NCI-H2107 treated with DMSO at 0.1 percent for 48 hours (cell line): Measurements from ENCODE around the gene DENND1A.

Source experiments
- DNase-seq: peaks from one replicate; lab custom pipeline; 2025; ENCODE audit not compliant: unreplicated experiment; lab: John Stamatoyannopoulos, UW

Gene DENND1A

DNA sequence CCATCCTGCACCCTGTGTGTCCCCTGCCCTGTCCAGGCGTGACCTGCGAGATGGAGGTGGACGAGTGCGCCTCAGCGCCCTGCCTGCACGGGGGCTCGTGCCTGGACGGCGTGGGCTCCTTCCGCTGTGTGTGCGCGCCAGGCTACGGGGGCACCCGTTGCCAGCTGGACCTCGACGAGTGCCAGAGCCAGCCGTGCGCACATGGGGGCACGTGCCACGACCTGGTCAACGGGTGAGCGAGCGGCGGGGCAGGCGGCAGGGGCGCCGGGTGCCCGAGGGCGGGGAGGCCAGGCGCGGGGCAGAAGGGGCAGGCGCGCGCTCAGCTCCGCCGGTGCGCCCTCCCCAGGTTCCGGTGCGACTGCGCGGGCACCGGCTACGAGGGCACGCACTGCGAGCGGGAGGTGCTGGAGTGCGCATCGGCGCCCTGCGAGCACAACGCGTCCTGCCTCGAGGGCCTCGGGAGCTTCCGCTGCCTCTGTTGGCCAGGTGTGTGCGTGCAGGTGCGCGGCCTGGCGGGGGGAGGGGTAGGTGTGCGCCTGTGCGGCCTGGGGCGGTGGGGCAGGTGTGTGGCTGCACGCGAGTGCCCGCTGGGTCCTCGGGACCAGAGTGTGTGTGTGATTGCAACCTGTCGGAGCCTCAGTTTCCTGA, 563.9 kb downstream of the DENND1A start:
- no peak for DNase-seq

- DNase-seq: no peak
Measured at GRCh38 chr9:123365287-123365880, 564.5 kb downstream of the DENND1A start.

- no peak for DNase-seq
Measured at GRCh38 chr9:123364241-123364824, 565.6 kb downstream of the DENND1A start.

- DNase-seq: no peak
Measured at GRCh38 chr9:123362856-123363255, 567.1 kb downstream of the DENND1A start.

- DNase-seq: no peak
Measured at GRCh38 chr9:123361731-123362510, 568.0 kb downstream of the DENND1A start.

- no peak for DNase-seq
Measured at GRCh38 chr9:123361086-123361730, 568.7 kb downstream of the DENND1A start.

GRCh38 chr9:123360161-123361085, 569.5 kb downstream of the DENND1A start:
- no peak for DNase-seq

- DNase-seq: peak; percentile 14
Measured at GRCh38 chr9:123359546-123359945, 570.4 kb downstream of the DENND1A start.

- no peak for DNase-seq
Measured at GRCh38 chr9:123359106-123359505, 570.8 kb downstream of the DENND1A start.

GRCh38 chr9:123358181-123358905, 571.6 kb downstream of the DENND1A start:
- DNase-seq: no peak

- DNase-seq: no peak
Measured at GRCh38 chr9:123357743-123358059, 572.2 kb downstream of the DENND1A start.

GRCh38 chr9:123356851-123357742, 572.8 kb downstream of the DENND1A start:
- no peak for DNase-seq

DNA sequence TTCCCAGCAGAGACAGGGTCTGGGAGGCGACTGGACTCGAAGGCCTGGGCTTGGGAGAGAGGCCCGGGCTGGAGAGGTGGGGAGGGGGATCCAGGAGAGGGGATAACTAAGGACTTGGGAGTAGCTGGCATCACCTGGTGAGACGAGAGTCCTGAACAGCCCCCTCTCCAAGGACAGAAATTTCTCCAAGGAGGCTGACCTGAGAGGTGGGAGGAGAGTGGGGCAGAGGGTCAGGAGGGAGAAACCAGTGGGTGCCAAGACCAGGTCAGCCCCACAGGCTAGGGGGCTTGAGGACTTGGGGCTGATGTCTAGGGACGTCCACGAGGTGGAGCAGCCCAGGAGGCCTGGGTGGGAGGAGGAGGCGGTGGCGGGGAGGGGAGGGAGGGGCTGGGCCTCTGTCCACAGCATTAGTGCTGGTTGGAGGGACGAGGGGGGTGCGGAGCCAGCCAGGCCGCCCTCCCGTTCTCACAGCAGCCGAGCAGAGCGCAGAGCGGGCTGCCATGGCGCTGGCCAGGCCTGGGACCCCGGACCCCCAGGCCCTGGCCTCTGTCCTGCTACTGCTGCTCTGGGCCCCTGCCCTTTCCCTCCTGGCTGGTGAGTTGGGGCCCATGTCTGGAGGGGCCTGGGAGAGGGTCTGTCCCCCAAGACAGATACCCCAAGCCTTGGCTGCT, 574.0 kb downstream of the DENND1A start, which contains the start of gene CRB2:
TSS of gene CRB2 (plus strand) at position 437 of the 671 bp plus-strand sequence. CDS start at position 501, 64 bp downstream.
- DNase-seq: no peak

GRCh38 chr9:123354806-123355508, 575.0 kb downstream of the DENND1A start:
- no peak for DNase-seq

DNA sequence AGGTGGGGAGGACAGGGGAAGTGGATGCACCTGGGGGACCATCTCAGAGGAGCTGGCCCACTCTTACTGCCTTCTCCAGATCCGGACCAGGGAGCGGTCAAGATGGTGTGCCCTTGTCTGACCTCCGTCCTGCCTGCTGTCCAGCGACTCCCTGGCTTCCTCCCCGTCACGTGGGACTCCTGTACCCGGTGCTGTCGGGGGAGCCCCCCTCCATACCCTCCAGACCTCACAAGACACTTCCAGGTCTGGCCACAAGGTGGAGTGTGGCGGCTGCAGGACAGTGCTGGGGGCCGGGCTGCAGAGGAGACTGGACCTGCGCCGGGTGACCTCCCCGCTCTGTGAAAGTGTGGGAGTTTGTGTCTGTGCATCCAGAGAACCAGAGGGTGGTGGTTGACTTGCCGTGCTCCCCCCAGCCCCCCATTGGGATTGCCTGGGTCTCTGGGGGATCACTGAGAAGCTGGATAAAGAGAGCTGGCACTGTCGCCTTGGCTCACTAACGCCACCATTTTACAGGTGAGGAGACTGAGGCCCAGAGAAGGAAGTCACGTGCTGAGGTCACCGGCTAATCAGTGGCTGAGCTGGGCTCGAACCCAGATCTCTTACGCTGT, 575.8 kb downstream of the DENND1A start:
- no peak for DNase-seq

DNA sequence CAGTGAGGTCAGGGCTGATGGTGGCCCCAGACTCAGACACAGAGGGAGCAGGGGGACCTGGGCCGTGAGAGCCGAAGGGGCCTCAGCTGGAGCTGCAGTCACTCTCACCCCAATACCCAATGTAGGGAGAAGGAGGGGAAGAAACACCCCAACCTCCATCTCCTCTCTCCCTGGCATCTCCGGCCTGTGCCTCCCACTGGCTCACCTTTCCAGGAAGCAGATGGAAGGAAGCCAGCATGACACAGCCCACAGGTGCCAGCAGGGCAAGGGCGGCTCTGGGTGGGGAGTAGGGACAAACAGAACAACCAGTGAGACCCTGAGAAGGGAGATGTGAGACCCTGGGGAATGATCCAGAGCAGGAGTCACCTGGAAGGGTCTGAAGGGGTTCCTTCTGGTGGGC, 576.9 kb downstream of the DENND1A start:
- DNase-seq: no peak
